HEK293T (cell line): ENCODE results near the gene GNAT3.

Experiments
- BHLHE40 ChIP-seq: fragments of 450-650 bp; IDR thresholded peaks from 2 replicates; pipeline ENCODE4 v1.6.1; 2016; ENCODE audit warnings: mild to moderate bottlenecking, moderate library complexity, borderline replicate concordance
- HDGF ChIP-seq: fragments of 450-650 bp; IDR thresholded peaks from 2 replicates; pipeline ENCODE4 v1.6.1; 2017; ENCODE audit warnings: antibody characterized with exemption, borderline replicate concordance
- NFRKB ChIP-seq: fragments of 450-650 bp; IDR thresholded peaks from 2 replicates; pipeline ENCODE4 v1.6.1; 2016; ENCODE audit warnings: mild to moderate bottlenecking, moderate library complexity
- SP1 ChIP-seq: fragments of 450-650 bp; IDR thresholded peaks from 2 replicates; pipeline ENCODE4 v1.6.1; 2017
- TARDBP ChIP-seq: fragments of 450-650 bp; IDR thresholded peaks from 2 replicates; pipeline ENCODE4 v1.6.1; 2016

DNA sequence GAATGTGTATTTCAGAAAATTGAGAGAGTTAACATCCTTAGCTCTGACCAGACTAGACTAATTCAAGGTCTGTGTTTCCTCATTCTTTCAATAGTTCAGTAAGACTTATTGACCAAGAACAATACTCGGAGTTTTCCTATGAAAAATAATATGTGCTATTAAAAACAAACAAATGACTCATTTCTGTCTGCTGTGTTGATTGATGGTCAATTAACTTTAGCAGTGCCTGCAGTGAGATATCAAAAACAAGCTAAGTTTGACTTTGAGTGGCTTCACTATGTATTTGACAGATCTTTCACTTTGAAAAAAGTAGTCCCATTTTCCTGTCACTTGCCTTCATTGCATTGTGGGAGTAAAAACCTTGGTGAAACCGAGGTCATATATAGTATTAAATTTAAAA is 91.0 kb downstream of the GNAT3 start:
- no peak for TF ChIP-seq HDGF
- TF ChIP-seq TARDBP = no peak
- TF ChIP-seq BHLHE40 = no peak
- TF ChIP-seq SP1 = no peak
- TF ChIP-seq NFRKB = no peak
